ENCODE results near the gene NFIA.

GRCh38 chr1:61447968-61448430, 365.6 kb downstream of the NFIA start:
- TF ChIP-seq EZH2 (IDR thresholded peaks at IDR 0.05) = no peak
- no peak for TF ChIP-seq FOXP2 (optimal IDR thresholded peaks at IDR 0.05; ENCODE audit: control extremely low read depth, extremely low read length, insufficient read depth)
